GM21786 (cell line): Measurements from ENCODE around the gene NEK11.

Experiments
- ATAC-seq: cut with Tn5 transposase; IDR thresholded peaks from one replicate; pipeline ENCODE4 v1.9.1; 2021; ENCODE audit not compliant: unreplicated experiment

Gene NEK11

DNA sequence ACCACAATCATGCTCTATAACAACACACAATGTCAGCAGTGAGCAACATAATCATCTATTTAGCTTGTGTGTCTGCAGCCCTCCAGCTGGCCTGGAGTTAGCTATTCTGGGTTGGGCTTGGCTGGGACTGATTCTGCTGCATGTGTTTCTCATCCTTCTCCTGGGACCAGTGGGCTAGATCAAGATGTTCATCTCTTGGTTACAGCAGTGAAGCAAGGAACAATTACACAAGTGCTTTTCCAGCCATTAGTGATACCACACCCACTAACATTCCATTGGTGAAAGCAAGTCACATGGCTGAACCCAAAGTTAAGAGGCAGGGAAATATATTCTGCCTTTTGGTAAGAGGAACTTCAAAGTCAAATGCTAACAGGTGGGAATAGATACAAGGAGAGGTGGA is 369.5 kb downstream of the NEK11 start:
- no peak for ATAC-seq

GRCh38 chr3:131397889-131398288 is 371.2 kb downstream of the NEK11 start:
- no peak for ATAC-seq
